IMR-90 (cell line): Measurements from ENCODE around the gene SLC35F3. TPM values are rescaled to one million over a fixed set of nuclear protein-coding genes. Genes with fewer than 3 reads are reported as not detected.

Experiments used
- ATAC-seq: fragments of 200-7000 bp; cut with Tn5 transposase; 2 replicates; pipeline ENCODE4 v1.9.1; 2020; ENCODE audit warnings: low read depth, mild to moderate bottlenecking, moderate library complexity
- BruUV-seq: library from RNA; stranded (reverse); fragments of 400-500 nt; replicated peaks from 2 replicates; lab custom pipeline; 2021; lab: Mats Ljungman, UMichigan
- CTCF ChIA-PET: fragments of 300-600 bp; formaldehyde crosslinking; extraction: SDS; loops from one replicate; lab custom pipeline; 2021; ENCODE audit warnings: antibody characterized with exemption; lab: Yijun Ruan, JAX
- POLR2A ChIA-PET: fragments of 300-600 bp; sonication (Branson Sonifier 250); formaldehyde crosslinking; loops from one replicate; lab custom pipeline; 2022; ENCODE audit warnings: antibody characterized with exemption; ENCODE audit not compliant: unreplicated experiment; lab: Charles Lee
- DNase-seq: peaks from one replicate; pipeline ENCODE4 v3.0.0; 2013
- H2AFZ ChIP-seq: replicated peaks from 2 replicates; pipeline ENCODE3; 2013; ENCODE audit warnings: low read length, mild to moderate bottlenecking; ENCODE audit not compliant: poor library complexity
- H2AK5ac ChIP-seq: 2 replicates; pipeline ENCODE4 v1.6.1; 2013; ENCODE audit warnings: low read depth, low read length, inconsistent platforms
- H2AK9ac ChIP-seq: replicated peaks from 2 replicates; pipeline ENCODE3; 2013; ENCODE audit warnings: mild to moderate bottlenecking, low read depth, low read length, moderate library complexity; ENCODE audit not compliant: poor library complexity
- H2BK120ac ChIP-seq: 2 replicates; pipeline ENCODE4 v1.6.1; 2013; ENCODE audit warnings: low read depth, low read length, inconsistent platforms
- H2BK15ac ChIP-seq: 3 replicates; pipeline ENCODE4 v1.6.1; 2013; ENCODE audit warnings: low read depth, low read length, inconsistent platforms
- H2BK20ac ChIP-seq: 2 replicates; pipeline ENCODE4 v1.6.1; 2013; ENCODE audit warnings: low read depth, mild to moderate bottlenecking, inconsistent platforms, low read length, moderate library complexity
- H2BK5ac ChIP-seq: 2 replicates; pipeline ENCODE4 v1.6.1; 2013; ENCODE audit warnings: mild to moderate bottlenecking, low read depth, low read length, inconsistent platforms; ENCODE audit not compliant: poor library complexity, severe bottlenecking
- H3K14ac ChIP-seq: replicated peaks from 2 replicates; pipeline ENCODE4 v1.6.1; 2013; ENCODE audit warnings: low read depth, low read length, inconsistent platforms
- H3K18ac ChIP-seq: 2 replicates; pipeline ENCODE4 v1.6.1; 2013; ENCODE audit warnings: low read depth, low read length, control low read depth
- H3K23ac ChIP-seq: 2 replicates; pipeline ENCODE4 v1.6.1; 2013; ENCODE audit warnings: low read depth, low read length, inconsistent platforms
- H3K27ac ChIP-seq: 2 replicates; pipeline ENCODE4 v1.5.1; 2013; ENCODE audit warnings: mild to moderate bottlenecking, control low read depth, low read length; ENCODE audit not compliant: insufficient read depth
- H3K27me3 ChIP-seq: 2 replicates; pipeline ENCODE4 v1.6.1; 2013; ENCODE audit warnings: low read length; ENCODE audit not compliant: control insufficient read depth, insufficient read depth
- H3K36me3 ChIP-seq: 2 replicates; pipeline ENCODE4 v1.6.1; 2013; ENCODE audit warnings: low read length, mixed read lengths; ENCODE audit not compliant: control insufficient read depth, insufficient read depth
- H3K4ac ChIP-seq: 2 replicates; pipeline ENCODE4 v1.6.1; 2013; ENCODE audit warnings: low read depth, low read length, inconsistent platforms
- H3K4me1 ChIP-seq: 2 replicates; pipeline ENCODE4 v1.6.1; 2013; ENCODE audit warnings: low read length, mixed read lengths; ENCODE audit not compliant: control insufficient read depth, insufficient read depth
- H3K4me2 ChIP-seq: 2 replicates; pipeline ENCODE4 v1.6.1; 2013; ENCODE audit warnings: low read depth, mild to moderate bottlenecking, control low read depth, low read length, moderate library complexity
- H3K4me3 ChIP-seq: 2 replicates; pipeline ENCODE4 v1.5.1; 2013; ENCODE audit warnings: low read depth, mild to moderate bottlenecking, control low read depth, low read length, moderate library complexity; ENCODE audit not compliant: insufficient read depth
- H3K56ac ChIP-seq: 2 replicates; pipeline ENCODE4 v1.6.1; 2013; ENCODE audit warnings: low read length, inconsistent platforms; ENCODE audit not compliant: insufficient read depth; ENCODE audit errors: extremely low read depth
- H3K79me1 ChIP-seq, 2 experiments: 2 replicates each; pipeline ENCODE4 v1.6.1; 2013; ENCODE audit warnings: low read length in 2 of 2, inconsistent platforms in 1 of 2, low read depth in 1 of 2
- H3K9ac ChIP-seq: 2 replicates; pipeline ENCODE4 v1.6.1; 2013; ENCODE audit warnings: low read depth, low read length, control low read depth
- H3K9me1 ChIP-seq: 2 replicates; pipeline ENCODE4 v1.6.1; 2013; ENCODE audit warnings: low read length, inconsistent platforms; ENCODE audit not compliant: insufficient read depth
- H3K9me3 ChIP-seq: 2 replicates; pipeline ENCODE4 v1.6.1; 2013; ENCODE audit warnings: low read length; ENCODE audit not compliant: control insufficient read depth, insufficient read depth
- H4K20me1 ChIP-seq: 2 replicates; pipeline ENCODE4 v1.6.1; 2013; ENCODE audit warnings: low read length, inconsistent platforms; ENCODE audit not compliant: insufficient read depth
- H4K5ac ChIP-seq: 2 replicates; pipeline ENCODE4 v1.6.1; 2013; ENCODE audit warnings: mild to moderate bottlenecking, low read depth, low read length, control low read depth
- H4K8ac ChIP-seq, 2 experiments: 2 replicates each; pipeline ENCODE4 v1.6.1; 2013; ENCODE audit warnings: low read depth in 2 of 2, low read length in 2 of 2, control low read depth in 1 of 2, inconsistent platforms in 1 of 2
- H4K91ac ChIP-seq: 2 replicates; pipeline ENCODE4 v1.6.1; 2013; ENCODE audit warnings: low read depth, low read length, inconsistent platforms; ENCODE audit not compliant: insufficient read depth
- BHLHE40 ChIP-seq: fragments of 150-350 bp; IDR thresholded peaks from 2 replicates; pipeline ENCODE4 v1.6.1; 2016; ENCODE audit warnings: mild to moderate bottlenecking, low read depth, low read length
- CEBPB ChIP-seq: IDR thresholded peaks from 2 replicates; pipeline ENCODE4 v1.6.1; 2012; ENCODE audit warnings: low read depth, low read length, improper control_type of control experiment
- CHD1 ChIP-seq: IDR thresholded peaks from 2 replicates; pipeline ENCODE4 v1.6.1; 2012; ENCODE audit warnings: low read depth, low read length, improper control_type of control experiment
- CTCF ChIP-seq: conservative IDR thresholded peaks from 2 replicates; pipeline ENCODE4 v1.5.1; 2012; ENCODE audit warnings: mild to moderate bottlenecking, low read depth, low read length, improper control_type of control experiment
- FOS ChIP-seq: fragments of 150-350 bp; IDR thresholded peaks from 2 replicates; pipeline ENCODE4 v1.6.1; 2016; ENCODE audit warnings: low read depth, low read length
- MAFK ChIP-seq: IDR thresholded peaks from 2 replicates; pipeline ENCODE4 v1.6.1; 2012; ENCODE audit warnings: low read depth, low read length, improper control_type of control experiment
- MAZ ChIP-seq: IDR thresholded peaks from 2 replicates; pipeline ENCODE4 v1.6.1; 2012; ENCODE audit warnings: low read depth, mild to moderate bottlenecking, low read length, improper control_type of control experiment, moderate library complexity, borderline replicate concordance
- MXI1 ChIP-seq: IDR thresholded peaks from 2 replicates; pipeline ENCODE4 v1.6.1; 2012; ENCODE audit warnings: low read depth, mild to moderate bottlenecking, low read length, moderate library complexity, borderline replicate concordance
- NFE2L2 ChIP-seq: fragments of 150-350 bp; IDR thresholded peaks from 2 replicates; pipeline ENCODE4 v1.6.1; 2016; ENCODE audit warnings: low read depth, mild to moderate bottlenecking, low read length
- POLR2A ChIP-seq: IDR thresholded peaks from 2 replicates; pipeline ENCODE4 v1.6.1; 2012; ENCODE audit warnings: mild to moderate bottlenecking, low read depth, low read length
- RAD21 ChIP-seq: IDR thresholded peaks from 2 replicates; pipeline ENCODE4 v1.6.1; 2012; ENCODE audit warnings: low read length, improper control_type of control experiment
- RCOR1 ChIP-seq: IDR thresholded peaks from 2 replicates; pipeline ENCODE4 v1.6.1; 2012; ENCODE audit warnings: mild to moderate bottlenecking, low read length, improper control_type of control experiment; ENCODE audit not compliant: insufficient replicate concordance
- RFX5 ChIP-seq: IDR thresholded peaks from 2 replicates; pipeline ENCODE4 v1.8.0; 2012; ENCODE audit warnings: low read depth, mild to moderate bottlenecking, low read length, moderate library complexity
- SMC3 ChIP-seq: fragments of 150-350 bp; IDR thresholded peaks from 2 replicates; pipeline ENCODE4 v1.6.1; 2016; ENCODE audit warnings: low read depth, mild to moderate bottlenecking, antibody characterized with exemption, low read length, moderate library complexity
- USF2 ChIP-seq: fragments of 150-350 bp; IDR thresholded peaks from 2 replicates; pipeline ENCODE4 v1.6.1; 2017; ENCODE audit warnings: mild to moderate bottlenecking, antibody characterized with exemption, low read length, low read depth
- WGBS, 2 experiments: methylation state at CpG; one replicate each; pipeline versions ENCODE4 v1.1.5 to v1.1.7; 2013; ENCODE audit warnings: missing lambda C conversion rate in 2 of 2; ENCODE audit not compliant: insufficient read length in 1 of 2; ENCODE audit errors: extremely low coverage in 2 of 2; 5-methylcytosine and 5-hydroxymethylcytosine counted together
- dilution Hi-C: fragments of 300-500 bp; cut with HindIII; formaldehyde crosslinking; loops from one replicate; pipeline ENCODE4 v1.14.3; 2018; ENCODE audit warnings: low sequenced_read_pairs; ENCODE audit not compliant: unreplicated experiment
- in situ Hi-C: fragments of 300-500 bp; cut with MboI; formaldehyde crosslinking; loops from 3 replicates; pipeline ENCODE4 v1.14.3; 2019; ENCODE audit warnings: low sequenced_read_pairs, inconsistent platforms, mixed read lengths
- intact Hi-C: fragments of 100-400 bp; cut with micrococcal nuclease; formaldehyde crosslinking; loops from 2 replicates; pipeline ENCODE4 v1.10.0; 2022
- polyA plus RNA-seq, 3 experiments: library from polyadenylated mRNA; depleted of rRNA; stranded (reverse); fragments of >200 nt; gene quantifications; 2 replicates each; pipeline ENCODE4 v1.2.3, GENCODE V29; 2012; ENCODE audit warnings: low replicate concordance in 1 of 3
- total RNA-seq: library from RNA; depleted of rRNA; stranded (reverse); fragments of >200 nt; gene quantifications from 2 replicates; pipeline ENCODE4 v1.2.3, GENCODE V29; 2012
- TF ChIP-seq, protein P1 (sequence below): fragments of 150-350 bp; IDR thresholded peaks from 2 replicates; pipeline ENCODE4 v1.6.1; 2016; ENCODE audit warnings: low read depth, mild to moderate bottlenecking, low read length, moderate library complexity, borderline replicate concordance

The SLC35F3 gene
- total and polyA plus RNA-seq, 2 of the 4 experiments (the other 2 are of a cell fraction) = under 0.01 to 0.17 TPM

GRCh38 chr1:233916706-233917105 lies 12.2 kb downstream of the SLC35F3 start:
- TF ChIP-seq MAZ = no peak
- no peak for TF ChIP-seq CEBPB
- no peak for TF ChIP-seq FOS
- no peak for TF ChIP-seq MXI1
- no peak for TF ChIP-seq CHD1
- TF ChIP-seq MAFK = no peak
- TF ChIP-seq USF2 = no peak
- TF ChIP-seq, protein P1, sequence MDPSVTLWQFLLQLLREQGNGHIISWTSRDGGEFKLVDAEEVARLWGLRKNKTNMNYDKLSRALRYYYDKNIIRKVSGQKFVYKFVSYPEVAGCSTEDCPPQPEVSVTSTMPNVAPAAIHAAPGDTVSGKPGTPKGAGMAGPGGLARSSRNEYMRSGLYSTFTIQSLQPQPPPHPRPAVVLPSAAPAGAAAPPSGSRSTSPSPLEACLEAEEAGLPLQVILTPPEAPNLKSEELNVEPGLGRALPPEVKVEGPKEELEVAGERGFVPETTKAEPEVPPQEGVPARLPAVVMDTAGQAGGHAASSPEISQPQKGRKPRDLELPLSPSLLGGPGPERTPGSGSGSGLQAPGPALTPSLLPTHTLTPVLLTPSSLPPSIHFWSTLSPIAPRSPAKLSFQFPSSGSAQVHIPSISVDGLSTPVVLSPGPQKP = no peak
- TF ChIP-seq BHLHE40 = no peak
- TF ChIP-seq POLR2A = no peak
- no peak for TF ChIP-seq RCOR1
- TF ChIP-seq NFE2L2 = no peak
- no peak for TF ChIP-seq RAD21
- no peak for TF ChIP-seq CTCF
- no peak for TF ChIP-seq SMC3
- no peak for TF ChIP-seq RFX5
- Histone ChIP-seq H3K27ac (no peak overlapping the region), H3K4me2 (no peak overlapping the region), H4K8ac (no peak overlapping the region), H2AFZ (no peak overlapping the region), H4K20me1 (no peaks in the 10 kb centered on the region), H3K56ac (no peak overlapping the region), H3K4ac (no peak overlapping the region), H3K9ac (no peak overlapping the region), H3K4me3 (no peak overlapping the region), H2BK15ac (no peak overlapping the region), H3K36me3 (no peaks in the 10 kb centered on the region), H3K9me1 (no peaks in the 10 kb centered on the region), H3K27me3 (no peaks in the 10 kb centered on the region), H2AK5ac (no peak overlapping the region), H3K4me1 (no peaks in the 10 kb centered on the region), H4K91ac (no peak overlapping the region), H2BK5ac (no peak overlapping the region), H3K18ac (no peak overlapping the region), H2AK9ac (no peak overlapping the region), H3K23ac (no peak overlapping the region), H2BK120ac (no peak overlapping the region), H4K5ac (no peak overlapping the region), H2BK20ac (no peak overlapping the region), H3K14ac (no peak overlapping the region), H3K9me3 (peaks cover 11% of the 10 kb centered on the region), H3K79me1 (no peaks in the 10 kb centered on the region)
- CTCF ChIA-PET = no interaction called here
- intact Hi-C loops = no loop called here
- dilution Hi-C loops = no loop called here
- in situ Hi-C loops = no loop called here
- WGBS, 2 experiments = no CpG with 5 or more reads among the region's 5 CpGs
- DNase-seq (no peak), ATAC-seq (no peak)
- no TSS peak for BruUV-seq
- POLR2A ChIA-PET = no interaction called here
